Activated CD4-positive, alpha-beta memory T cell treated with anti-CD3 and anti-CD28 coated beads for 36 hours (primary cell): ENCODE results near the gene LAMP2. TPM values are rescaled to one million over a fixed set of nuclear protein-coding genes. Genes with fewer than 3 reads are reported as not detected.
"Not testable (repeated sequence)": the region's sequence is repeated elsewhere in the genome, so short reads cannot be mapped to it uniquely, and the experiment has no call there.

Experiments used
- CTCF ChIA-PET: fragments of 350-600 bp; sonication (Branson Sonifier 250); formaldehyde crosslinking; loops from one replicate; lab custom pipeline; 2021; ENCODE audit warnings: antibody characterized with exemption, inconsistent platforms; lab: Charles Lee
- POLR2A ChIA-PET: fragments of 350-600 bp; sonication (Branson Sonifier 250); formaldehyde crosslinking; loops from one replicate; lab custom pipeline; 2021; ENCODE audit warnings: antibody characterized with exemption; lab: Charles Lee
- DNase-seq: peaks from one replicate; pipeline ENCODE4 v3.0.0-alpha.2; 2020
- H3K27ac Mint-ChIP-seq: one replicate; pipeline ENCODE4 v1.8.0; 2021; ENCODE audit warnings: mixed read lengths
- H3K27me3 Mint-ChIP-seq: one replicate; pipeline ENCODE4 v1.8.0; 2021; ENCODE audit warnings: mixed read lengths
- H3K36me3 Mint-ChIP-seq: one replicate; pipeline ENCODE4 v1.8.0; 2021; ENCODE audit warnings: mixed read lengths
- H3K4me1 Mint-ChIP-seq: one replicate; pipeline ENCODE4 v1.8.0; 2021; ENCODE audit warnings: low read depth, mixed read lengths
- H3K4me3 Mint-ChIP-seq: one replicate; pipeline ENCODE4 v1.8.0; 2021; ENCODE audit warnings: mild to moderate bottlenecking, mixed read lengths
- H3K9me3 Mint-ChIP-seq: one replicate; pipeline ENCODE4 v1.8.0; 2021; ENCODE audit warnings: mixed read lengths
- intact Hi-C: fragments of 100-400 bp; cut with micrococcal nuclease; formaldehyde crosslinking; loops from one replicate; pipeline ENCODE4 v1.15.1; 2023
- total RNA-seq, 2 experiments: library from RNA; stranded (reverse); gene quantifications; one replicate each; pipeline ENCODE4 v1.2.3, GENCODE V29; 2021

LAMP2 gene
- total RNA-seq, 2 experiments from 2014 or later: 38.5 to 38.7 TPM

DNA sequence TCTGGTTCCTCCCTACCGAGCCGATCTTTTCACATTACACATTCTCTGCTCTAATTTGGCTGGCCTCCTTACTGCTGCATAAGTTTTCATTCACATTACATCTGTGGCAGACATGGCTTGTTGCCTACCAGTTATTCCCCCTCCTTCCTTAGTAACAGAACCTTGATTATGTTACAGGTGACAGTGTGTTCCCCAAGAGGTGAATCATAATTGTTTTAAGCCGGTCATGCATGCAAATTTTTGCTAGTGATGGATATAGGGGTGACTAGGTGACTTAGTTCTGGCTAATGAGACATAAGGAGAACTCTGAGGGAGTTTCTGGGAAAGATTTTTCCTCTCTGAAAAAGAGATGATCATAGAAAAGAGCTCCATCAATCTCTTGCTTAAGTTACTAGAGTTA, 8.4 kb upstream of the LAMP2 start:
- no peak for DNase-seq
- Mint-ChIP-seq H3K4me3 (no peak overlapping the region), H3K36me3 (no peaks in the 10 kb centered on the region), H3K9me3 (no peaks in the 10 kb centered on the region), H3K4me1 (no peaks in the 10 kb centered on the region), H3K27me3 (no peaks in the 10 kb centered on the region), H3K27ac (no peak overlapping the region)
- intact Hi-C loops: loop anchor here (10.0 kb wide), 1 partner anchor 113 kb away; the partner anchor contains the start of gene ATP1B4
- CTCF ChIA-PET: interaction anchor here (0.9 to 1.2 kb wide), 2 partner anchors 15 to 19 kb away, joined by 3 read pairs; no protein-coding TSS in a partner anchor
- POLR2A ChIA-PET: no interaction called here

DNA sequence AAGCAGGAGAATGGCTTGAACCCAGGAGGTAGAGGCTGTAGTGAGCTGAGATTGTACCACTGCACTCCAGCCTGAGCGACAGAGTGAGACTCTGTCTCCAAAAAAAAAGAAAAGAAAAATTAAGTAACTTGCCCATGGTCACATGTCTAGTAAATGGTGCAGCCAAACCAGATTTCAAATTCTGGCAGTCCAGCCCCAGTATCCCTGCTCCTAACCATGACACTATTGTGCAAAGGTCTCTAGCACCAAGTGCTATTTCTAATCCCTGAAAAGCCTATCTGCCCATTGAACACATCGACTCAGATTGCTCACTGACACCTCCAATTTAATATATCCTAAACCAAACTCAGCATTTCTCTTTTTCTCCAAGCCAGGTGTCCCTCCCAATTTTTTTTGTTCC, 7.6 kb upstream of the LAMP2 start:
- intact Hi-C loops: loop anchor here (10.0 kb wide), 1 partner anchor 112 kb away; the partner anchor contains the start of gene ATP1B4
- no peaks in the 10 kb centered on the region for H3K27me3 Mint-ChIP-seq
- H3K36me3 Mint-ChIP-seq: no peaks in the 10 kb centered on the region
- H3K9me3 Mint-ChIP-seq: no peaks in the 10 kb centered on the region
- no peak for DNase-seq
- no peak overlapping the region for H3K4me3 Mint-ChIP-seq
- ChIA-PET POLR2A (no interaction called here), CTCF (interaction anchor here (1.2 to 2.2 kb wide), 2 partner anchors 14 to 111 kb away, joined by 3 to 10 read pairs; no protein-coding TSS in a partner anchor)
- H3K4me1 Mint-ChIP-seq: no peaks in the 10 kb centered on the region
- no peak overlapping the region for H3K27ac Mint-ChIP-seq

DNA sequence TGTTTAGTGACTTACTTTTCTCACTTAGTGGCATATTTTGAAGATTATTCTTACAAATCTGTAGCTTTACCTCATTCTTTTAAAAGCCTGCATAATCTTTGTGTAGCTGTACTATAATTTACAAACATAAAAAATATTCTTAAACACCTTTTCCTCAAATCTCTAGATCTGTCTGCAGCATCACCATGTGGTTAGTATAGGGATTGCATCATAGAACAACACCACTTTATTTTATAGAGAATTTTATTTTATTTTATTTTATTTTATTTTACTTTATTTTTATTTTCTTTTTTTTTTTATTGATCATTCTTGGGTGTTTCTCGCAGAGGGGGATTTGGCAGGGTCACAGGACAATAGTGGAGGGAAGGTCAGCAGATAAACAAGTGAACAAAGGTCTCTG, 6.4 kb upstream of the LAMP2 start:
- H3K27me3 Mint-ChIP-seq, H3K27ac Mint-ChIP-seq, H3K9me3 Mint-ChIP-seq, DNase-seq, H3K4me3 Mint-ChIP-seq, H3K36me3 Mint-ChIP-seq, POLR2A ChIA-PET, H3K4me1 Mint-ChIP-seq: not testable (repeated sequence)
- CTCF ChIA-PET: interaction anchor here (0.6 to 2.2 kb wide), 9 partner anchors 10 to 143 kb away, joined by 3 to 10 read pairs (median 4); no protein-coding TSS in a partner anchor
- intact Hi-C loops: loop anchor here (1.0 to 10.0 kb wide), 2 partner anchors 95 to 111 kb away; partner anchors contain the start of gene ATP1B4

DNA sequence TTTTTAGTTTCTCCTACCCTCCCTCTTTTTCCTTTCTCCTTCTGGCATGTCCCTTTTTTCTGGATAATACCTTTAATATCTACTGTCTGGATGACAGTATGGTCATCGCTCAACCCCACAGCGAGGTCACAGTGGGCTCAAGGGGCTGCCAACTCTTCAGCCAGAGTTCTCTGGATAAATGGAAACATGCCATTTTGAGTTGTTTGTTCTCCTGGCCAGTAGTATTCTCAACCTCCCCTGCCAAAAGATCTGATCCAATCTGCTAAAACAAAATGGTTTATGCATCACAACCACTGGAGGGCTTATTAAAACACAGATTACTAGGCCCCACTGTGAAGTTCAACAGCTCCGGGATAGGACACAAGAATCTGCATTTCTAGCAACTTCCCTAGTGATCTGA, 5.0 kb upstream of the LAMP2 start:
- ChIA-PET CTCF (no interaction called here), POLR2A (no interaction called here)
- H3K4me3 Mint-ChIP-seq: no peak overlapping the region
- H3K27me3 Mint-ChIP-seq: no peaks in the 10 kb centered on the region
- H3K4me1 Mint-ChIP-seq: no peaks in the 10 kb centered on the region
- intact Hi-C loops: loop anchor here (10.0 kb wide), 1 partner anchor 109 kb away; the partner anchor contains the start of gene ATP1B4
- no peaks in the 10 kb centered on the region for H3K36me3 Mint-ChIP-seq
- H3K9me3 Mint-ChIP-seq: no peaks in the 10 kb centered on the region
- H3K27ac Mint-ChIP-seq: no peak overlapping the region
- no peak for DNase-seq

DNA sequence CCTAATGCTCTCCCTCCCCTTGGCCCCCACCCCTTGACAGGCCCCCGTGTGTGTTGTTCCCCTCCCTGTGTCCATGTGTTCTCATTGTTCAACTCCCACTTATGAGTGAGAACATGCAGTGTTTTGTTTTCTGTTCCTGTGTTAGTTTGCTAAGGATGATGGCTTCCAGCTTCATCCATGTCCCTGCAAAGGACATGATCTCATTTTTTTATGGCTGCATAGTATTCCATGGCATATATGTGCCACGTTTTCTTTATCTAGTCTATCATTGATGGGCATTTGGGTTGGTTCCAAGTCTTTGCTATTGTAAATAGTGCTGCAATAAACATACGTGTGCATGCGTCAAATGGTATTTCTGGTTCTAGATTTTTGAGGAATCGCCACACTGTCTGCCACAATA, 561 bp upstream of the LAMP2 start:
- peaks cover 11% of the 10 kb centered on the region for H3K4me1 Mint-ChIP-seq
- H3K27ac Mint-ChIP-seq, DNase-seq, H3K27me3 Mint-ChIP-seq, H3K36me3 Mint-ChIP-seq, H3K9me3 Mint-ChIP-seq, CTCF ChIA-PET: not testable (repeated sequence)
- peak overlapping the region; percentile 65 for H3K4me3 Mint-ChIP-seq
- POLR2A ChIA-PET: interaction anchor here (1.2 kb wide), 1 partner anchor 16 kb away, joined by 4 read pairs; no protein-coding TSS in a partner anchor
- intact Hi-C loops: loop anchor here (1.0 to 10.0 kb wide), 5 partner anchors 12 to 217 kb away; partner anchors contain the start of genes ATP1B4 and ZBTB33

DNA sequence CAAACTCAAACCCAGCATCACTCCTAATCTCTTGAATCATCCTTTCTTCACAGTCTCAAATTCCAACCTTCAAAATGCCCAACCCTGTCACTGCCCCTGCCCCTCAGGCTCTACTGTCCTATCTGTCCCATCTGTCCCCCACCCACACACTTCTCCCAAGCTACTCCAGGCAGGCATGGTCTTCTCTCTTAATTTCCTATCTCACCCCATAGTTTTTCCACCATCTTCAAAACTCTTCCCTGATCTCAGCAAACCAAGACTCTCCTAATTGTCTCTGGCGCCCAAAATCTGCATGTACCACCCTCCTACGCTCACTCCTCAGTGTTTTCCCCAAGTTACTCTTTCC, 644 bp downstream of the LAMP2 start:
- no peak for DNase-seq
- Mint-ChIP-seq H3K36me3 (no peaks in the 10 kb centered on the region), H3K27me3 (no peaks in the 10 kb centered on the region), H3K9me3 (no peaks in the 10 kb centered on the region), H3K27ac (peak overlapping the region; percentile 83), H3K4me3 (peak overlapping the region; percentile 82), H3K4me1 (peaks cover 16% of the 10 kb centered on the region)
- ChIA-PET CTCF (interaction anchor here (0.8 kb wide), 1 partner anchor 218 kb away, joined by 3 read pairs; the partner anchor contains the start of gene ZBTB33), POLR2A (interaction anchor here (1.2 kb wide), 1 partner anchor 18 kb away, joined by 4 read pairs; no protein-coding TSS in a partner anchor)
- intact Hi-C loops: loop anchor here (2.0 to 5.0 kb wide), 2 partner anchors 160 to 216 kb away; partner anchors contain the start of gene ZBTB33

DNA sequence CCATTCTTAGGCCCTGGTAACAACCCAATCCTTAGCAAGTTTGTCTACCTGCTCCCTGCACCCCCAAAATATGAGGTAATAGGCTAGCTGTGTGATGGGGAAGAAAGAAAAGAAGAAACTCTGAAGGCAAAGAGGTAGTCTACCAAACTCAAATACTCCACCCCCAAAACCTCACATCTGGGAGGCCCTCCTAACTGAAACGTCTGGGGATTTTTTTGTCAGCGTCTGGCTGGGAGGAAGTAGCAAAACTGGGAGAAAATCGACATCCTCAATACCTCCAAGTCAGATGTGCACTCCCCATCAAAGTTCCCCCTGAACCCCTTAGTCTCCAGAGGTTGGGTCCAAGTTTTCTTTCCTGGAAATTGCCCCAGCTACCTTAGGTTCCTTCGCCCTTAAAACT, 1.0 kb downstream of the LAMP2 start:
- H3K36me3 Mint-ChIP-seq: no peaks in the 10 kb centered on the region
- H3K27ac Mint-ChIP-seq: peak overlapping the region; percentile 83
- peak overlapping the region; percentile 82 for H3K4me3 Mint-ChIP-seq
- CTCF ChIA-PET: interaction anchor here (0.8 kb wide), 1 partner anchor 217 kb away, joined by 3 read pairs; the partner anchor contains the start of gene ZBTB33
- no peaks in the 10 kb centered on the region for H3K27me3 Mint-ChIP-seq
- DNase-seq: peak; percentile 9
- POLR2A ChIA-PET: no interaction called here
- H3K4me1 Mint-ChIP-seq: peaks cover 16% of the 10 kb centered on the region
- H3K9me3 Mint-ChIP-seq: no peaks in the 10 kb centered on the region
- intact Hi-C loops: loop anchor here (2.0 to 5.0 kb wide), 2 partner anchors 159 to 216 kb away; partner anchors contain the start of gene ZBTB33

DNA sequence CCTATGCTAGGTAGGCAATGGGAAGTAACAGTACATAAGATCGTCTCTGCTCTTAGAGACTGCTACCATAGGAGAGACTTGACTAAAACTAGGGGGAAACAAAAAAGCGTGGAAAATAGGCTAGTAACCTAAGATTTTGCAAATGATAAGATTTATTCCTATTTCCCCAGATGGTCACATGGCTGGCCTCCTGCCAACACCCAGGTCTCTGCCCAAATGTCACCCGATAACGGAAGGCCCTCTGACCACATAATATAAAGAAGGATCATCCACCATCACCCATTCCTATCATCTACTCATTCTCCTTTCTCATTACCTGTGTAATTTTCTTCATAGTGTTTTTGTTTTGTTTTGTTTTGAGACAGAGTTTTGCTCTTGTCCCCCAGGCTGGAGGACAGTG, 4.7 kb downstream of the LAMP2 start:
- DNase-seq: no peak
- H3K27me3 Mint-ChIP-seq: no peaks in the 10 kb centered on the region
- intact Hi-C loops: no loop called here
- ChIA-PET CTCF (no interaction called here), POLR2A (interaction anchor here (1.0 kb wide), 1 partner anchor 22 kb away, joined by 3 read pairs; no protein-coding TSS in a partner anchor)
- H3K4me1 Mint-ChIP-seq: peaks cover 18% of the 10 kb centered on the region
- no peaks in the 10 kb centered on the region for H3K36me3 Mint-ChIP-seq
- H3K27ac Mint-ChIP-seq: no peak overlapping the region
- H3K4me3 Mint-ChIP-seq: no peak overlapping the region
- H3K9me3 Mint-ChIP-seq: no peaks in the 10 kb centered on the region

DNA sequence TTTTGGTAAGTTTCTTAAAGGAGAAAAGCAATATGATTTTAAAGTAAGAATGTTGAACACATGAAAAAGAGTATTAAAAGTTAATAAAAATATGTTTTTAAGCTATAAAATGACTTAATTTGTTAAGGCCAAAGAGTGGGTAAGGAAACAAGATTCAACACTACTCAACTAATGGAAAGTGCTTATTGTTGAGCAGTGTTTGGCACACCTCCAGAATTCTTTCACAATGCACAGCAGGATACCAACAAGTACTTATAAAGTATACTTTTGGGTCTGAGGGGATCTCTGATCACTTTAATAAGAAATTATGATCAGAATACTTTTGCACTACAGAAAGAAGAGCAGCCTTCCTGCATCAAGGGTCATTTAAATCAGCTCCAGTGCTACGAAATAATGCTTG, 5.9 kb downstream of the LAMP2 start:
- H3K27me3 Mint-ChIP-seq: no peaks in the 10 kb centered on the region
- intact Hi-C loops: no loop called here
- no peak for DNase-seq
- ChIA-PET CTCF (interaction anchor here (1.0 to 1.2 kb wide), 2 partner anchors 14 to 23 kb away, joined by 3 read pairs; no protein-coding TSS in a partner anchor), POLR2A (no interaction called here)
- no peak overlapping the region for H3K4me3 Mint-ChIP-seq
- no peaks in the 10 kb centered on the region for H3K9me3 Mint-ChIP-seq
- H3K36me3 Mint-ChIP-seq: no peaks in the 10 kb centered on the region
- H3K4me1 Mint-ChIP-seq: peaks cover 25% of the 10 kb centered on the region
- no peak overlapping the region for H3K27ac Mint-ChIP-seq

DNA sequence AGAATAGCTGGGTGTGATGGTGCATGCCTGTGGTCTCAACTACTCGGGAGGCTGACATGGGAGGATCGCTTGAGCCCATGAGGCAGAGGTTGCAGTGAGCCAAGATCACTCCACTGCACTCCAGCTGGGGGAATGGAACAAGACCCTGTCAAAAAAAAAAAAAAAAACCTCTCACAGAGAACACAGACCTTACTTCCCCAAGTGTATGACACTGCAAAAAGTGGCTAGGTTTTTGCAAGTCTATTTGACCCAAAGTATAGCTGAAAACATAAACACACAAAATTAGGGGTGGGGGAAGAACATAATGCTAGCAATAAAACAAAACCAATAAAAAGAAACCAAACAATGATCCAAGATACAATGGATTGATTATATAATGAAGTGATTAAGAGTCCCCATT, 6.7 kb downstream of the LAMP2 start:
- H3K4me1 Mint-ChIP-seq: peaks cover 31% of the 10 kb centered on the region
- no peak overlapping the region for H3K4me3 Mint-ChIP-seq
- CTCF ChIA-PET: interaction anchor here (1.0 to 1.2 kb wide), 2 partner anchors 15 to 24 kb away, joined by 3 read pairs; no protein-coding TSS in a partner anchor
- no peak for DNase-seq
- no peaks in the 10 kb centered on the region for H3K9me3 Mint-ChIP-seq
- POLR2A ChIA-PET: no interaction called here
- intact Hi-C loops: no loop called here
- no peaks in the 10 kb centered on the region for H3K27me3 Mint-ChIP-seq
- H3K36me3 Mint-ChIP-seq: no peaks in the 10 kb centered on the region
- no peak overlapping the region for H3K27ac Mint-ChIP-seq

DNA sequence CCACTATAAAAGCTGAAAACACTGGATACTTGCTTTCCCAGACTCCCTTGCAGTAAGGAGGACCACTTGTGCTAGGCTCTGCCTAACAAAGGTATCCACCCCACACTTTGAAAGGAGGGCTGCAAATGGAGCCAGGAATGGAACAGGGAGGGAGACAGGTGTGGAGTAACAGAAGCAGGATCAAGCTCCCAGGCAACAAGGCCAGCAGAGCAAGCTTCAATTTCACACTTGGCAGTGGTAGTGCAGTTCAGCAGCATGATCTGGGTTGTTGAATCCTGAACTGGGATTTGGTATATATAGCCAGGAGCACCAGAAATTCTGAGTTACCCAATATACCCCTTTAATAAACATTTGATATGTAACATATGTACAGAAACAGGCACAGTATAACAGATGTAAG, 9.8 kb downstream of the LAMP2 start:
- ChIA-PET CTCF (no interaction called here), POLR2A (no interaction called here)
- Mint-ChIP-seq H3K4me1 (peaks cover 32% of the 10 kb centered on the region), H3K36me3 (peaks cover 2% of the 10 kb centered on the region), H3K27me3 (no peaks in the 10 kb centered on the region), H3K9me3 (no peaks in the 10 kb centered on the region), H3K27ac (no peak overlapping the region), H3K4me3 (no peak overlapping the region)
- no peak for DNase-seq
- intact Hi-C loops: no loop called here

DNA sequence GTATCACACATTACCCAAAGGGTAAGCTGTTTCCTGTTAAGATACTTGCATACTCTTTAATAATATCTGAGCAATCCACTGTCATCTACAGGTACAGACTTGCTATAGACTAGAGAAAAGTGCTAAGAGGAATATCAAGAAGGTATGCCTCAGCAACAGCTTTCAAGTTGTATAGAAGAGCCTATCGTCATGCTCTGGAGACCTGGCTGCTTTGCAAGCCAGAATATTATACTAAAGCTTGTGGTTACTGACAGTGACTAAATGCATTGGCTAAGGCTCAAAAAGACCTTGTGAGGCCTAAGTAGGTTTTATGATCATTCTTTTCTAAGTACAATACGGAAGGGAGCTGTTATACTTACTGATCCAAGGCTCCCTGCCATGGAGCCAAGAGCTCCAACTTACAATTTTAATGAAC, 11.3 kb downstream of the LAMP2 start:
- no peaks in the 10 kb centered on the region for H3K27me3 Mint-ChIP-seq
- POLR2A ChIA-PET: interaction anchor here (1.2 kb wide), 1 partner anchor 148 kb away, joined by 3 read pairs; no protein-coding TSS in a partner anchor
- DNase-seq: peak; percentile 14

More for the DNA sequence above, 11.3 kb downstream of the LAMP2 start:
- Mint-ChIP-seq H3K4me3 (no peak overlapping the region), H3K4me1 (peaks cover 33% of the 10 kb centered on the region), H3K36me3 (peaks cover 6% of the 10 kb centered on the region), H3K9me3 (no peaks in the 10 kb centered on the region), H3K27ac (no peak overlapping the region)
- intact Hi-C loops: loop anchor here (1.0 kb wide), 1 partner anchor 12 kb away; the partner anchor contains the start of gene LAMP2
- CTCF ChIA-PET: interaction anchor here (0.7 to 1.4 kb wide), 3 partner anchors 20 to 92 kb away, joined by 3 to 5 read pairs (median 3); no protein-coding TSS in a partner anchor
